Activated gamma-delta T cell treated with anti-CD3 and anti-CD28 coated beads, Interleukin-2, amount 50 U/mL, for 16 hours (primary cell): ENCODE results near the gene GPATCH3.
A peak's percentile ranks its signal among the peaks of the same experiment; 100 is the strongest.
"Not testable (repeated sequence)": the region's sequence is repeated elsewhere in the genome, so short reads cannot be mapped to it uniquely, and the experiment has no call there.

Experiments used
- DNase-seq: peaks from one replicate; pipeline ENCODE4 v3.0.0-alpha.2; 2020; ENCODE audit warnings: low read depth

Gene GPATCH3

GRCh38 chr1:26863685-26864077, 36.6 kb downstream of the GPATCH3 start:
- no peak for DNase-seq

DNA sequence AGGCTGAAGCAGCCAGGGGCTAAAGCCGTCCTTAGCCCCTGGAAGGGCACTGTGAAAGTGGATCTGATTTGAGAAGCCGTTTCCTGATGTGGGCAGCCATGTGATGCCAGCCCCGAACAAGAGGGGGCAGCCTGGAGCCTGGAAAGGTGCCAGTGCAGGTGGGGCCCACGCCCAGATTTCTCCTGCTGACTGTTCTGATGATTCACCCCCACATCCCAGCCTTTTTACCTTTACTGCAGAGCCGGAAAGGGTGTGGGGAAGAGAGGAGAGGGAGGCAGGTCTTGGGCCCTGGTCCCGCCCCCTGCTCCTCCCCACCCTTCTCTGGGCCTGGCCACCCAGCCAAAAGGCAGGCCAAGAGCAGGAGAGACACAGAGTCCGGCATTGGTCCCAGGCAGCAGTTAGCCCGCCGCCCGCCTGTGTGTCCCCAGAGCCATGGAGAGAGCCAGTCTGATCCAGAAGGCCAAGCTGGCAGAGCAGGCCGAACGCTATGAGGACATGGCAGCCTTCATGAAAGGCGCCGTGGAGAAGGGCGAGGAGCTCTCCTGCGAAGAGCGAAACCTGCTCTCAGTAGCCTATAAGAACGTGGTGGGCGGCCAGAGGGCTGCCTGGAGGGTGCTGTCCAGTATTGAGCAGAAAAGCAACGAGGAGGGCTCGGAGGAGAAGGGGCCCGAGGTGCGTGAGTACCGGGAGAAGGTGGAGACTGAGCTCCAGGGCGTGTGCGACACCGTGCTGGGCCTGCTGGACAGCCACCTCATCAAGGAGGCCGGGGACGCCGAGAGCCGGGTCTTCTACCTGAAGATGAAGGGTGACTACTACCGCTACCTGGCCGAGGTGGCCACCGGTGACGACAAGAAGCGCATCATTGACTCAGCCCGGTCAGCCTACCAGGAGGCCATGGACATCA, 37.2 kb downstream of the GPATCH3 start, which contains the start of gene SFN:
SFN (plus strand) TSS at position 369 of the 904 bp plus-strand sequence; CDS start at position 433, 64 bp downstream.
- no peak for DNase-seq

GRCh38 chr1:26861889-26862378, 38.3 kb downstream of the GPATCH3 start:
- no peak for DNase-seq

DNA sequence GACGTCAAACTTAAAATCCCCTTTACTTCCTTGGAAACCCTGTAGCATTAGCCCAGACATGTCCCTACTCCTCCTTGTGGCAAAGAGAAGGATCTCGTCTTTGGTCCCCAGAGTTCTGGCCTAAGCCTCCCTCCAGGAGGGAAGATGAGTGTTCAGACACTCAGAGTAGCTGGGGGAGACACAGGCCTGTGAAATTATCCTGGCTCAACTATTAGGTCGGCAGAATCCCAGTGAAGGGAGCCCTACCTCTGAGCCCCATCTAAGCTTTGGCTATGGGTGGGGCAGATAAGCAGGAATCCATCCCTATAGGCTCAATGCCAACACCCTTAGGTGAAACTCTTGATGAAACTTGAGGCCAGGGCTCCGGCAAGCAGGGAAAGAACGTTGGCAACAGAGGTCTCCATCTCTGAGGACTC, 39.0 kb downstream of the GPATCH3 start:
- no peak for DNase-seq

DNA sequence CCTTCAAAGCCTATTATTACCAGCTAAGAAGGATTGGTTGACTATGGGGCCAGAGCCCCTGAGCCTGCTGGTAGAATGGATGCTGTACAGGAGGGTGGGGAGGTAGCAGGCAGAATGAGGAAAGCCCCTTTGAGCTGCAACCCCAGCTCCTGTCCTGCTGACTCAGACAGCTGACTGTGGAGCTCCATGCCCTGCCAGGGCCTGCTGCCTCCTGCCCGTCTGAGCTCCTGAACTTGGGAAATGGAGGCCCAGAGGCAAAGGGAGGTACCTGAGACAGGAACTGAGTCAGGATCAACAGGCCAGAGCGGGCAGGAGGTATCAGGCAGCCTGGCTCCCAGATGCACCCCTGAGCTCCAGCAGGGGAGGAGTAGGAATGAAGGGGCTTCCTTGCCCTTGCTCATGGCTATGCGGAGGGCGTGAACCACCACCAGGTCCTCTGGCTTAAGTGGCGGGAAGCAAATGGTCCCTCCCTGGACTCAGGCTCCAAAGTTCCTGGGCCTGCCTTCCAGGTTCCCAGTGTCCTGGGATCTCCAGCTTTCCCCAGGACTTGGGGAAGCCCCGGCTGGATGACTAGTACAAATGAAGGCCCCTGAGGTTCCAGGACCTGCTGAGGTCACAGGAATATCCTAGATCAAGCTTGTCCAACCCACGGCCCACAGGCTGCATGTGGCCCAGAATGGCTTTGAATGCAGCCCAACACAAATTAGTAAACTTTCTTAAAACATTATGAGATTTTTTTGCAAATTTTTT, 41.2 kb downstream of the GPATCH3 start:
- DNase-seq, result no peak

- no peak for DNase-seq
Observed at GRCh38 chr1:26858160-26858559, 42.1 kb downstream of the GPATCH3 start.

DNA sequence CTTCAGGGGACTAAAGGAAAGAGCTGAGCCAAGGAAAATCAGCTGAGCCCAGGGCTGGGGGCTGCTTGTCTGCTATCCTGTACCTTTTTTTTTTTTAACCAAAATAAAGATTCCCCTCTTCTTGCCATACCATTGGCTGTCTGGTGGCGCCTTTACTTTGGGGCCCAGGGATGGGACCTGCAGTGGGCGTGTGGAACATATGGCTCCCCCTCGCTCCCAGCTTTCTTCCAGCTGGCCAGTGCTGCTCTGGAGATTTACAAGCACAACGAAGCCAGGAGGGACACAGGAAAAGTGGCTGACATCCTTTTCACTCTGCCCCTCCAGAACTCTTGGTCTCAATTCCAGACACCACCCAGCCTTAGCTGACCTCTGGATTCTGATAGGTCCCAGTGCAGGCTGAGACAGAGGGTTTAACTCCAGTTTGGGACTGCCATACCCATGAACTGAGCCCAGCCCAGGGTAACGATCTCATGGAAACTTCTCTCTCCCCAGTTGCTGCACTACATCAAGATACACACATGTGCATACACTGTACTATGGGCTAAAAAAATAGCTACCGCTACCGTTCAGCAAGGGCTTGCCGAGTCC, 42.7 kb downstream of the GPATCH3 start:
- no peak for DNase-seq

DNA sequence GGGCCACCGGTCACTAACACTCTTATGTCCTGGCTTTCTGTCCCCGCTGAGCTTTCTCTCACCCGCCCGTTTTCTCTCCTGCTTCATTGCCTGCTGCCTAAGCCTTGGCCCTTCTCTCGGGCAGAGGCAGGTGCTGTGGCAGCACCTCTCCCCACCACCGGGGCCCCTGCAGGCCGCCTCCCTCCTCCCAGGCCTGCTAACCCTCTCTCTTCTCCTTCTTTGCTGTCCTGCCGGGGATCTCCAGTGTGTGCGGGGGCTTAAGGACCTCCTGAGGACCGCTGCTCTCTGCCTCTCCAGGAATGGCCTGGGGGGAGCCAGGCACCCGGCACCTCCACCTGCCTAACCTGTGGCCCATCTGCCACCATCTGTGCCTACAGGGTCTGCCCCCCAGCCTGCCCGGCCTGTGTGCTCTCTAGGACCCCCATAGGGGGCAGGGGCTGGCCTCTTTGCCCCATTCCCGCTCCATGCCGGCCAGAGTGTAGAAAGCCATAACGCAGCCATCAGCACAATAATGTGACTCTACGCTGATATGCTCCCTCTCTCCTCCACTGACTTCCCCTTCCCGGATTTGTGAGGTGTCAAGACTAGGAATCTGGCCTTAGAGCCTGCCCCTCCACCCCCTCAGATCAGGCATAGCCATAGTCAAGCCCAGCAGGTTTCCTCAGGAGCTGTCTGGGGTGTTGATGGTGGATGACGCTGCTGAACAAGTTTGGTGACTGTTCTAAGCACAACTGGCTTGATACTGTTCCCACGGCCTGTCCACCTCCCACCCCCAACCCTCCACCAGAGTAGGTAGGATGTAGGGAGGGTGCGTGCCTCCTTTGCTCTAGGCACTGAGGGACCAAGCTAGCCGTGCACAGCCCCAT, 43.4 kb downstream of the GPATCH3 start:
- no peak for DNase-seq

GRCh38 chr1:26856181-26856580, 44.1 kb downstream of the GPATCH3 start:
- DNase-seq, result no peak

- no peak for DNase-seq
Observed at GRCh38 chr1:26855636-26856035, 44.6 kb downstream of the GPATCH3 start.

DNA sequence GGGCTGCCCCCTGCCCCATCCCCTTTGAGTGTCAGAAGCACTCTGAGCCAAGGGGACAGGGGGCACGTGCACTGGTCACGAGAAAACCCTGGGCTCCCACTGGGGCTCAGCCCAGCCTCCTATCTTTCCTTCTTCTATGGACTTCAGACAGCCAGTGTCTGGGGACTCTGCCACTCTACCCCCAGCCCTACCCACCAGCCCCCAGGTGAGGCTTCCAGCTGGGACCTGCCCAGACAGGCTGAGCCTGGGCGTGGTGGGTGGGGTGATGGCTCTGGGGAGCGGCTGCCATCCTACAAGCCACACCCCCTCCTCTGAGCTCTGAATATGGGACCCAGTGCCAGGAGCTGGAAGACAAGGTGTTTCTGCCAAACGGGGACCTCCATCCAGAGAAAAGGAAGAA, 45.4 kb downstream of the GPATCH3 start:
- DNase-seq, result no peak

GRCh38 chr1:26853600-26853999, 46.7 kb downstream of the GPATCH3 start:
- DNase-seq, result no peak

DNA sequence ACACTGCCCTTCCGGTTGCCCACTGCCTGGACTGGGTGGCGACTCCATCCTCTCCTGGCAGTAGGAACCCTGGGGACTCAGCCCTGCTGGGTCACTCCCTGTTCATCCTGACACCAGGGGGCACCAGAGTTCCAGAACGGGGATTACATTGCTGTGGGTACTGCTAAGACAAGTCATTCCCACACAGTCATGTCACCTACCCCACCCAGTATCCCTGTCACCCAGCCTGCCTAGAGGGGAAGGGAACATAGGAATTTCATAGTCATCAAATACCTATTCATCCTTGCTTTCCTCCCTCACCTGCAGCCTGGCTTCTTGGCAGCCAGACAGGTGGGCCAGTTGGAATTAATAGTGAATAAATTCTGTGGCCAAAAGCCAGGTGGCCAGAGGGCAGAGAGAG, 47.1 kb downstream of the GPATCH3 start:
- DNase-seq, result peak; percentile 72

GRCh38 chr1:26852701-26853100, 47.6 kb downstream of the GPATCH3 start:
- DNase-seq, result no peak

GRCh38 chr1:26851106-26851684, 49.1 kb downstream of the GPATCH3 start:
- DNase-seq, result no peak

DNA sequence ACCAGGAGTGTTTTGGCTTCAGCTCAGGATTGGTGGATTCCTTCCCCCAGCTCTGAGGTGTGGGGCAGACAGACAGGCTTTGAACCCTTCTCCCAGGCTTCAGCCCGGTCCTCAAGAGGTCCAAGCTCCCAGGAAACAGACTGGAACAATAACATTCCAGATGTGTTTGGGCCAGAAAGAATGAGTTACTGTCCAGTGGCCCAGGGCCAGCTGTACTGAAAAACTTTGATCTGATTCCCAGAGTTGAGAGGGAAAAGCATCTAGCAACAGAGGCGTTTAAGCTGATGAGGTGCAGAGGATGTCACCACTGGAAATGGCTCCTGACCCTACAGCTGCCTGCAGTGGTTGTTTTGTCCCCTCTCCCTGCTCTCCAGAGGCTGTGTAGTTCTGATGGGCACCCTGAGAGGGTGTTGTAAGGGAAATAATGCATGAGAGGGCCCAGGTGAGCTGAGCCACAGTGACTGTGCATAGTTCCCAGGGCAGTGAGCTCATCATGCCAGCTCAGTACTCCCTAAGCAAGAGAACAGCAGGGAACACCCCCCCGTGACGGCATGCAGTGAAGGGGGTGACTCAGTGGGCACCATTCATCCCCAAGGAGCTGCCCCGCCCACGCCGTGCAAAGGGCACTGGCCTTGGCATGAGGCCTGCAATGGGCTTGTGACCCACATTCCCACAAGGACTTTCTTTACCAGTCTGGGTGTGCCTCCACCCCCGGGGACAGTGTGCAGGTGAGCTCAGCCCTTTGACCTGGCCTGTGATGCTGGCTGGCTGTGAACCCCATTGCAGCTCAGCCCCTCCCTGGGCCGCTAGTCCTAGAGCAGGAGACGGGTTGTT, 51.1 kb downstream of the GPATCH3 start:
- no peak for DNase-seq

DNA sequence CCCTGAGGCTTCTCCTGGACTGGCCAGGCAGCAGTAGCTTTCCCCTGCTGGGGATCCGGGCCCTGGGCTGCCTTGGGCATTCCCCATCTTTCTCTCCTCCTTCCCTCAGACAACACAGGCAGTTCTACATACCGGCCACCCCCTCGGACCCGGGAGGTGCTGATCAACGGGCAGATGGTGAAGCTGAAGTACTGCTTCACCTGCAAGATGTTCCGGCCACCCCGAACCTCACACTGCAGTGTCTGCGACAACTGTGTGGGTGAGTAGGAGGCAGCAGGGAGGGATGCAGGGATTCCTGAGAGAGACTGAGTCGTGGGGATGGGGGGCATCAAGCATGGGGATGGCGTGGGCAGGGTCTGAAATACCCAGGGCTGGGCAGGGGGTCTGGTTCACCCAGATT, 51.8 kb downstream of the GPATCH3 start:
- DNase-seq, result no peak

GRCh38 chr1:26847826-26848225, 52.4 kb downstream of the GPATCH3 start:
- not testable (repeated sequence) for DNase-seq

DNA sequence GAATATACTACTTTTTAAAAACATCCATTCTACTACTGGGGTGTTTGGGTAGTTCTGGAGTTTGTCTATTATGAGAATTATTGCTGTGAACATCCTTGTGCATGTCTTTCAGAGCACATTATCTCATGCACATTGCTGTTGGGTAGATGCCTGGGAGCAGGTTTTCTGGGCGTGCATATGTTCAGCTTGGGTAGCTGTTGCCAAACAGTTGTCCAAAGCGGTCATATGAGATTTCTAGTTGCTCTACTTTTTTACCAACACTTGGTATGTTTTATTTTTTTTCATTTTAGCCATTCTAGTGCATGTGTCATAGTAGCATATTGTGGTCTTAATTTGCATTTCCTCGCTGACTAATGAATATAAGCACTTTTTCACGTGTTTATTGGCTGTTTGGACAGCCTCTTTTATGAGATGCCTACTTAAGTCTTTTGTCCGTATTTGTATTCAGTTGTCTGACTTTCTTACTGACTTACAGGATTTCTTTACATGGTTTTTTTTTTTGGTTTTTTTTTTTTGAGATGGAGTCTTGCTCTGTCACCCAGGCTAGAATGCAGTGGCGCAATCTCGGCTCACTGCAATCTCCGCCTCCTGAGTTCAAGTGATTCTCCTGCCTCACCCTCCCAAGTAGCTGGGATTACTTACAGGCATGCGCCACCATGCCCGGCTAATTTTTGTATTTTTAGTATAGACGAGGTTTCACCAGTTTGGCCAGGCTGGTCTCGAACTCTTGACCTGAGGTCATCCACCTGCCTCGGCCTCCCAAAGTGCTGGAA, 55.7 kb downstream of the GPATCH3 start:
- no peak for DNase-seq
